Measurements from ENCODE around the gene OSCP1. TPM values are rescaled to one million over a fixed set of nuclear protein-coding genes. Genes with fewer than 3 reads are reported as not detected.

Gene OSCP1
- total RNA-seq, 1 experiment from 2014 or later = 3.2 TPM

- Mint-ChIP-seq H3K27ac (no peak overlapping the region), H3K4me1 (peaks cover 10% of the 10 kb centered on the region in 2 experiments), H3K27me3 (ENCODE audit: low read depth) (peaks cover 44% of the 10 kb centered on the region), H3K9me3 (no peaks in the 10 kb centered on the region), H3K36me3 (ENCODE audit: insufficient read depth in 1 of 3, low read depth in 3 of 3) (no peaks in the 10 kb centered on the region), H3K4me3 (no peak overlapping the region)
- Histone ChIP-seq H3K4me1 (ENCODE audit: insufficient read depth, low read length) (no peaks in the 10 kb centered on the region), H2BK20ac (ENCODE audit: low read depth, low read length, poor library complexity, severe bottlenecking) (no peak overlapping the region), H4K20me1 (ENCODE audit: control insufficient read depth, insufficient read depth, insufficient read length) (no peaks in the 10 kb centered on the region), H2BK12ac (ENCODE audit: insufficient read length, low read depth, low read length) (no peak overlapping the region), H2BK5ac (ENCODE audit: insufficient read length, low read length) (no peak overlapping the region), H3K9ac (ENCODE audit: extremely low read depth, insufficient read length, low read length) (no peak overlapping the region), H3K14ac (ENCODE audit: insufficient read depth, low read length) (no peak overlapping the region), H3K79me1 (ENCODE audit: insufficient read depth, low read depth, low read length, poor library complexity, severe bottlenecking) (no peaks in the 10 kb centered on the region), H2BK15ac (ENCODE audit: low read depth, low read length) (no peak overlapping the region), H2BK120ac (ENCODE audit: low read depth, low read length, poor library complexity, severe bottlenecking) (no peak overlapping the region), H3K18ac (ENCODE audit: insufficient read length, low read depth, low read length) (no peak overlapping the region), H2AK5ac (ENCODE audit: insufficient read length, low read length) (no peak overlapping the region), H3K27me3 (ENCODE audit: insufficient read depth, low read length) (no peaks in the 10 kb centered on the region; the same call in 1 of the 2 replicates), H3K56ac (ENCODE audit: insufficient read length, low read depth, low read length) (no peak overlapping the region), H3K4me2 (ENCODE audit: insufficient read depth, insufficient read length, low read length) (no peak overlapping the region), H3K4ac (ENCODE audit: low read depth, low read length) (no peak overlapping the region), H3K27ac (ENCODE audit: insufficient read length, low read depth, low read length) (no peak overlapping the region), H2AFZ (ENCODE audit: low read length) (no peak overlapping the region), H4K5ac (ENCODE audit: insufficient read length, low read depth, low read length) (no peak overlapping the region), H3K23me2 (ENCODE audit: insufficient read length, low read depth, low read length, poor library complexity, severe bottlenecking) (no peaks in the 10 kb centered on the region), H3K9me3 (ENCODE audit: control insufficient read depth, low read depth, low read length) (no peaks in the 10 kb centered on the region), H4K8ac (replicated peaks; ENCODE audit: insufficient read length, low read depth, low read length) (no peak overlapping the region), H3T11ph (ENCODE audit: low read length) (no peak overlapping the region), H3K23ac (ENCODE audit: insufficient read length, low read depth, low read length) (no peak overlapping the region), H3K79me2 (ENCODE audit: insufficient read depth, low read length) (no peaks in the 10 kb centered on the region), H4K91ac (ENCODE audit: insufficient read length, low read depth, low read length) (no peak overlapping the region)
- no CpG with 5 or more reads among the region's 2 CpGs for WGBS (ENCODE audit: extremely low coverage, insufficient read length, low lambda C conversion rate)
- no peak for TF ChIP-seq CTCF (conservative IDR thresholded peaks at IDR 0.05)
- DNase-seq = no peak
Measured at GRCh38 chr1:36480161-36480560, 29.9 kb upstream of the OSCP1 start.
